Uterus (tissue), 4 donors: Measurements from ENCODE around the gene LRBA. TPM values are rescaled to one million over a fixed set of nuclear protein-coding genes. Genes with fewer than 3 reads are reported as not detected.

ENCODE experiments used
- DNase-seq, 2 donors: peaks; one replicate each; pipeline ENCODE4 v3.0.0-alpha.2; 2019 to 2020
- H3K27ac ChIP-seq, 2 donors: fragments of 200-600 bp; sonication (generic); 1 replicate in 1 of 2; 2 replicates in 1 of 2; pipeline ENCODE4 v1.5.1; 2016 to 2018
- H3K27me3 ChIP-seq, 2 donors: fragments of 200-600 bp; sonication (generic); one replicate each; pipeline ENCODE4 v1.5.1; 2018 to 2019; ENCODE audit warnings: control low read depth in 1 of 2
- H3K36me3 ChIP-seq, 2 donors: fragments of 200-600 bp; sonication (generic); one replicate each; pipeline ENCODE4 v1.5.1; 2019; ENCODE audit warnings: control low read depth in 1 of 2
- H3K4me1 ChIP-seq, 2 donors: fragments of 200-600 bp; sonication (generic); one replicate each; pipeline ENCODE4 v1.5.1; 2018 to 2019; ENCODE audit warnings: control low read depth in 1 of 2
- H3K4me3 ChIP-seq, 2 donors: fragments of 200-600 bp; sonication (generic); 1 replicate in 1 of 2; 2 replicates in 1 of 2; pipeline ENCODE4 v1.5.1; 2018 to 2019; ENCODE audit warnings: mild to moderate bottlenecking in 1 of 2
- H3K9me3 ChIP-seq, 2 donors: fragments of 200-600 bp; sonication (generic); one replicate each; pipeline ENCODE4 v1.5.1; 2019; ENCODE audit warnings: control low read depth in 1 of 2
- POLR2A ChIP-seq, 2 donors: fragments of 450-650 bp; IDR thresholded peaks; one replicate each; pipeline ENCODE4 v1.6.1; 2016; ENCODE audit warnings: antibody characterized with exemption in 2 of 2, mild to moderate bottlenecking in 1 of 2, moderate library complexity in 1 of 2
- intact Hi-C: fragments of 100-400 bp; cut with DNase I; formaldehyde crosslinking; loops from one replicate; pipeline ENCODE4 v1.15.1; 2023; ENCODE audit warnings: low total_unique reads
- total RNA-seq, 4 donors: library from RNA; depleted of rRNA in 3 of 4; stranded (reverse); fragments of >200 nt in 3 of 4; gene quantifications; one replicate each; pipeline versions ENCODE4 v1.1.0 to v1.2.4, GENCODE V29; 2014 to 2023
- TF ChIP-seq, protein P1 (sequence below), 4 experiments: fragments of 200-600 bp in 2 of 4; fragments of 450-650 bp in 2 of 4; sonication (generic) in 2 of 4; IDR thresholded peaks; one replicate each; pipeline ENCODE4 v1.5.1; 2016 to 2019; ENCODE audit warnings: antibody characterized with exemption in 4 of 4, mild to moderate bottlenecking in 2 of 4, moderate library complexity in 1 of 4
- donor health status: DM: yes; HTN: yes; CAD: no.

Gene LRBA
- total RNA-seq, 4 donors from 2014 or later = 32.0 to 126 (median 41.7) TPM

DNA sequence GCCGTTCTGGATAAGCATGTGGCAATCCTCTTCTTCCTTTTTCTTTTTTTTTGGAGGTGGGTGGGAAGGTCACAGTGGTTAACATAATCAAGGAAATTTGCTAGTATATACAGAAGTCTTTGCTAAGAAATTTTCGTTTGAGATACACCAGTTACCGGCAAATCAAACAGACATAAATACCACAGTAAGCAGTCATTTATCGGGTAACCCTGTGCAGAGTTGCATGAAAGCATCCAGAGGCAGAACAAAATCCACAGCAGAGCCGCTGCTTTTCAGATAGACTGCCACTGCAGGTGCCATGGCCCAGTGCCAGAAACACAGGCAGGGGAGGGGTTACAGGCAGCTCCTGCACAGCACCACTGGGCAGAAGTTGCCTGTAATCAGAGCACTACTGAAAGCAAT lies 612.2 kb downstream of the LRBA start:
- TF ChIP-seq POLR2A (IDR thresholded peaks at IDR 0.05) = no peak
- TF ChIP-seq, protein P1, sequence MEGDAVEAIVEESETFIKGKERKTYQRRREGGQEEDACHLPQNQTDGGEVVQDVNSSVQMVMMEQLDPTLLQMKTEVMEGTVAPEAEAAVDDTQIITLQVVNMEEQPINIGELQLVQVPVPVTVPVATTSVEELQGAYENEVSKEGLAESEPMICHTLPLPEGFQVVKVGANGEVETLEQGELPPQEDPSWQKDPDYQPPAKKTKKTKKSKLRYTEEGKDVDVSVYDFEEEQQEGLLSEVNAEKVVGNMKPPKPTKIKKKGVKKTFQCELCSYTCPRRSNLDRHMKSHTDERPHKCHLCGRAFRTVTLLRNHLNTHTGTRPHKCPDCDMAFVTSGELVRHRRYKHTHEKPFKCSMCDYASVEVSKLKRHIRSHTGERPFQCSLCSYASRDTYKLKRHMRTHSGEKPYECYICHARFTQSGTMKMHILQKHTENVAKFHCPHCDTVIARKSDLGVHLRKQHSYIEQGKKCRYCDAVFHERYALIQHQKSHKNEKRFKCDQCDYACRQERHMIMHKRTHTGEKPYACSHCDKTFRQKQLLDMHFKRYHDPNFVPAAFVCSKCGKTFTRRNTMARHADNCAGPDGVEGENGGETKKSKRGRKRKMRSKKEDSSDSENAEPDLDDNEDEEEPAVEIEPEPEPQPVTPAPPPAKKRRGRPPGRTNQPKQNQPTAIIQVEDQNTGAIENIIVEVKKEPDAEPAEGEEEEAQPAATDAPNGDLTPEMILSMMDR (IDR thresholded peaks at IDR 0.05) = no peak

DNA sequence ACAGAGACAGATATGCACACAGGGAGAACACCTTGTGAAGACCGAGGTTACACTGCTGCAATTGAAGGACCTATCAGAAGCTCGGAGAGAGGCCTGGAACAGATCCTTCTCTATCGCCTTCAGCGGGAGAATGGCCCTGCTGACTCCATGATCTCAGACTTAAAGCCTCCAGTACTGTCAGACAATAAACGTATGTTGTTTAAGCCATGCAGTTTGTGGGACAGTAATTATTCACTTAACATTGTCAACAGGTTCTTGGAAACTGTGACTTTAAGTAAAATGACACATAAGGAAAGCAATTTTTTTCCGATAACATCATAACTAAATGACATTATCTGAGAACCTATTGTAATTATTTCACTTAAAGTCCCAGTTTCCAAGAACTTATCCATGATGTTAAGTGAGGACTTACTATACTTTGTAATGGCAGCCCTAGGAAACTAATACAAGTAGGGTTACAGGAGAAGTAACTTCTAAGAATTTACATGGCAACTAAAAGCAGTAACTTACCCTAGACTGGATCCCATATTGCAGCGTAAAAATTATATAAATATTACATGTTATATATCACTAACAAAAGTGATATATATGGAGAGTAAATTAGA lies 613.9 kb downstream of the LRBA start:
- no peak for DNase-seq
- no peaks in the 10 kb centered on the region for H3K27me3 ChIP-seq
- no peaks in the 10 kb centered on the region for H3K4me1 ChIP-seq
- H3K36me3 ChIP-seq = no peaks in the 10 kb centered on the region
- H3K4me3 ChIP-seq = no peak overlapping the region
- TF ChIP-seq, protein P1 (IDR thresholded peaks at IDR 0.05) = no peak
- TF ChIP-seq POLR2A (IDR thresholded peaks at IDR 0.05) = no peak
- no peaks in the 10 kb centered on the region for H3K9me3 ChIP-seq
- intact Hi-C loops = no loop called here
- no peak overlapping the region for H3K27ac ChIP-seq

More for the DNA sequence above, 612.2 kb downstream of the LRBA start:
- intact Hi-C loops = no loop called here
- Histone ChIP-seq H3K36me3 (no peaks in the 10 kb centered on the region), H3K4me3 (no peak overlapping the region), H3K9me3 (no peaks in the 10 kb centered on the region), H3K4me1 (no peaks in the 10 kb centered on the region), H3K27me3 (no peaks in the 10 kb centered on the region), H3K27ac (no peak overlapping the region)
- DNase-seq = no peak

DNA sequence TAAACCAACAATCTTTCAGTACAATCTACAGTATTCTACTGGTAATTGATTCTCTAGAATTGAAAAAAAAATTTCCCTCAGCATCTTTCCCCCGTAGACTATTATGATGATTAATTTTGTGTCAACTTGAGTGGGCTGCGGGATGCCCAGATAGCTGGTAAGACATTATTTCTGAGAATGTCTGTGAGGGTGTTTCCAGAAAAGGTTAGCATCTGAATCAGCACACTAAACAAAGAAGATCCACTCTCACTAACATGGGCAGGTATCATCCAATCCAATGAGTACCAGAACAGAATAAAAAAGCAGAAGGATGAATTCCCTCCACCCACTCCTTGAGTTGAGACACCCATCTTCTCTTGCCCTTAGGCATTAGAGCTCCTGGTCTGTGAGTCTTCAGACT lies 619.2 kb downstream of the LRBA start:
- no peaks in the 10 kb centered on the region for H3K36me3 ChIP-seq
- H3K27me3 ChIP-seq = no peaks in the 10 kb centered on the region
- TF ChIP-seq, protein P1 (IDR thresholded peaks at IDR 0.05) = no peak
- TF ChIP-seq POLR2A (IDR thresholded peaks at IDR 0.05) = no peak
- no peak overlapping the region for H3K4me3 ChIP-seq
- no peaks in the 10 kb centered on the region for H3K9me3 ChIP-seq
- intact Hi-C loops = no loop called here
- DNase-seq = no peak
- H3K27ac ChIP-seq = no peak overlapping the region
- H3K4me1 ChIP-seq = no peaks in the 10 kb centered on the region

DNA sequence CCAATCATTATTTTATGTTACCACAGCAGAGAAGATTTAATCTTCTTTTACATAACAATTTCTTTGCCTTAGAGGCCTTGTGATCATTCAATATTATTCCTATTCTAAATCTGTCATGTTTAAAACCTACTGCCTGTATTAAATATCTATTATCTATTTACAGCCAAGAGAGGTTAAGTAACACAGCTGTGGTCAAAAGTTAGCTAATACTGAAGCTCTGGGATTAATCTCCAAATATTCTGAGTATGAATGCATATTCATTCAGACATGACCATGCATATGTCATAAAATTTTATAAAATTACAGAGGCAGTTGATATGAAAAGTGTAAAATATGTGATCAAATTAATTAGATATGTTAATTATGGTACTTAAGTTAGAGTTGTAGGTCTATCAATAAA lies 621.0 kb downstream of the LRBA start:
- no peak overlapping the region for H3K4me3 ChIP-seq
- H3K27me3 ChIP-seq = no peaks in the 10 kb centered on the region
- H3K4me1 ChIP-seq = no peaks in the 10 kb centered on the region
- TF ChIP-seq POLR2A (IDR thresholded peaks at IDR 0.05) = no peak
- TF ChIP-seq, protein P1 (IDR thresholded peaks at IDR 0.05) = no peak
- intact Hi-C loops = no loop called here
- no peak overlapping the region for H3K27ac ChIP-seq
- no peaks in the 10 kb centered on the region for H3K9me3 ChIP-seq
- H3K36me3 ChIP-seq = no peaks in the 10 kb centered on the region
- DNase-seq = no peak

DNA sequence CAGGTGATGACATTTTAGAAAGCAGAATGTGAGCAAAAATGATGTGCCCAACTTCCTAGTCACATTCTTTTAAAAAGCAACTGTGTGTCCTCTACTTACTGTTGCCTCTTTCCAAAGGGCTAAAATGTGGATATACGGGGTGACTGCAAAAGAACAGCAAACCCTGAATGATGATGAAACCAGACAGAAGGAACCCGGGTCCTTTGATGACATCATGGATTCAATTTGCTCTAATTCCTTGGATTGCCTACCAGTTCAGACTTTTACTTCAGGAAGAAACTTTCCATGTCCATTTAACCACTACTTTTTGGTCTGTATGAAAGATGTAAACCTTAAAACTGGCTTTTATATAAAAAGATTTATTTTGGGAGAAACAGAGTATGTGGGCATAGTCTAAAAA lies 624.0 kb downstream of the LRBA start:
- intact Hi-C loops = no loop called here
- Histone ChIP-seq H3K27ac (no peak overlapping the region), H3K4me3 (no peak overlapping the region), H3K36me3 (no peaks in the 10 kb centered on the region), H3K4me1 (no peaks in the 10 kb centered on the region), H3K27me3 (no peaks in the 10 kb centered on the region), H3K9me3 (no peaks in the 10 kb centered on the region)
- TF ChIP-seq, protein P1 (IDR thresholded peaks at IDR 0.05) = no peak
- TF ChIP-seq POLR2A (IDR thresholded peaks at IDR 0.05) = no peak
- DNase-seq = no peak
